ENCODE measurements around the gene PLCB4. TPM values are rescaled to one million over a fixed set of nuclear protein-coding genes. Genes with fewer than 3 reads are reported as not detected.
"Not testable (repeated sequence)": the region's sequence is repeated elsewhere in the genome, so short reads cannot be mapped to it uniquely, and the experiment has no call there.

The PLCB4 gene
- total and polyA plus RNA-seq, 2 donors = 11.5 to 32.1 TPM

GRCh38 chr20:9038791-9039535, 29.9 kb upstream of the PLCB4 start:
- 66% methylated on average over 6 of the region's 6 CpGs for whole genome bisulfite sequencing
- DNase-seq (ENCODE audit: extremely low spot score) = peak; percentile 15
- Histone ChIP-seq H3K36me3 (ENCODE audit: insufficient read depth) (no peaks in the 10 kb centered on the region), H3K4me3 (ENCODE audit: low read depth, low read length) (no peak overlapping the region), H3K27ac (ENCODE audit: low read depth) (no peak overlapping the region), H3K4me1 (ENCODE audit: insufficient read depth) (no peaks in the 10 kb centered on the region)

DNA sequence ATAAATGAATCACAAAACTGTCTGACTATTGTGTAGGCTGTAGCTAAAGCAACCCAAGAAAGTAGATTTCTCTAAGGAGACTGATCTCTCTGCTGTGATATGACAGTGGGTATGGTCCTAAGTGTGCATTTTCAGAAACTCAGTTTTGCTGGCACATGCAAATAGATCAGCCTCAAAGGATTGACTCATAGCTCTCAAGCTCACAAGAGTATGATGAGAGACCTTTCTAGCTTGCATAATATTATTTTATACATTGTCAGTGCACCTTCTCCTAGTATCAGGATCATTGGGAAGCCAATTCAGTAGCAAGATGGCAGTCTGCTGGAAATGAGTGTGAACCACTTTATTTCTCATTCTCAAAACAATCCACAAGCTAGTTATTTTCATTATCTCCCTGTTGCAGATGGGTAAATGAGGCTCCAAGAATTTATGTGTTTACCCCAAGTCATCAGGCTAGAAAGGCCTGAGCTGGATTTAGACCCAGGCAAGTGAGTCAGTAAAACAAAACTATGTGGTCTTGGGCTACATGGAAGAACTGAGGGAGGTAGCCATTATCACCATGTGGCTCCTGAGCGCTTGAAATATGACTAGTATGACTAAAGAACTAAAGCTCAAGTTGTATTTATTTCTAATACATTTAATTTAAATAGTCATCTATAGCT, 27.9 kb upstream of the PLCB4 start:
- 97% methylated on average over 1 of the region's 1 CpG for WGBS
- no peaks in the 10 kb centered on the region for H3K36me3 ChIP-seq (ENCODE audit: insufficient read depth)
- DNase-seq (ENCODE audit: extremely low spot score) = no peak
- no peaks in the 10 kb centered on the region for H3K4me1 ChIP-seq (ENCODE audit: insufficient read depth)
- no peak overlapping the region for H3K4me3 ChIP-seq (ENCODE audit: low read depth, low read length)
- H3K27ac ChIP-seq (ENCODE audit: low read depth) = no peak overlapping the region

DNA sequence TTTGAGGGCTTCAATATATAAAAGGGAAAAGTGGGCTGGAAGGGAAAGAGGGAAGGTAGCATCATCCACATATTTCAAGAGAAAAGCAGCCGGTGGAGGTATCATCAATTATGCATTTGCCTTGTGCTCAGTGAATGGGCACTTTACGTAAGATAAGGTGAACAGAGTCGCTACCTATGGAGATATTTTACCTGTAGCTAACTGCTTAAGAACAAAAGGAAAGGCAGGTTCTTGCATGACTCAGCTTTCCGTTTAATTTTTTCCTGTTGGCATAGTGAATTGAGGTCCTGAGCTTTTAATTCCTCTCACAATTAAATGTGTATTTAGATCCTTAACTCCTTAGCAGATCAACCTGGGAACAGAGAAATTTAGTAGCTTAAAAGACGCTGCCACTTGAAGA, 25.5 kb upstream of the PLCB4 start:
- no peak overlapping the region for H3K27ac ChIP-seq (ENCODE audit: low read depth)
- DNase-seq (ENCODE audit: extremely low spot score) = no peak
- 86% methylated on average over 5 of the region's 5 CpGs for WGBS

DNA sequence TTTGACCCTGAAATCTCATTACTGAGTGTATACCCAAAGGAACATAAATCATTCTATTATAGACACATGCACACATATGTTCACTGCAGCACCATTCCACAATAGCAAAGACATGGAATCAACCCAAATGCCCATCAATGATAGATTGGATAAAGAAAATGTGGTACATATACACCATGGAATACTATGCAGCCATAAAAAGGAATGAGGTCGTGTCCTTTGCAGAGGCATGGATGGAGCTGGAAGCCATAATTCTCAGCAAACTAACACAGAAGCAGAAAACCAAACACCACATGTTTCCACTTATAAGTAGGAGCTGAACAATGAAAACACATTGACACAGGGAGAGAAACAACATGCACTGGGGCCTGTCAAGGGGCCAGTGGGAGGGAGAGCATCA, 21.0 kb upstream of the PLCB4 start:
- H3K36me3 ChIP-seq (ENCODE audit: insufficient read depth); H3K4me3 ChIP-seq (ENCODE audit: low read depth, low read length); DNase-seq (ENCODE audit: extremely low spot score); H3K27ac ChIP-seq (ENCODE audit: low read depth); H3K4me1 ChIP-seq (ENCODE audit: insufficient read depth): not testable (repeated sequence)
- 86% methylated on average over 1 of the region's 1 CpG for WGBS

More for the DNA sequence above, 25.5 kb upstream of the PLCB4 start:
- H3K4me3 ChIP-seq (ENCODE audit: low read depth, low read length) = no peak overlapping the region
- no peaks in the 10 kb centered on the region for H3K36me3 ChIP-seq (ENCODE audit: insufficient read depth)
- no peaks in the 10 kb centered on the region for H3K4me1 ChIP-seq (ENCODE audit: insufficient read depth)

GRCh38 chr20:9051508-9051907, 17.4 kb upstream of the PLCB4 start:
- H3K36me3 ChIP-seq (ENCODE audit: insufficient read depth) = no peaks in the 10 kb centered on the region
- DNase-seq (ENCODE audit: extremely low spot score) = no peak
- H3K27ac ChIP-seq (ENCODE audit: low read depth) = no peak overlapping the region
- H3K4me1 ChIP-seq (ENCODE audit: insufficient read depth) = peaks cover 1% of the 10 kb centered on the region
- WGBS = 87% methylated on average over 2 of the region's 2 CpGs
- no peak overlapping the region for H3K4me3 ChIP-seq (ENCODE audit: low read depth, low read length)

- Histone ChIP-seq H3K36me3 (ENCODE audit: insufficient read depth) (no peaks in the 10 kb centered on the region), H3K4me1 (ENCODE audit: insufficient read depth) (peaks cover 1% of the 10 kb centered on the region), H3K4me3 (ENCODE audit: low read depth, low read length) (no peak overlapping the region), H3K27ac (ENCODE audit: low read depth) (no peak overlapping the region)
- 96% methylated on average over 3 of the region's 3 CpGs for WGBS
- DNase-seq (ENCODE audit: extremely low spot score) = no peak
Measured at GRCh38 chr20:9052136-9052535, 16.8 kb upstream of the PLCB4 start.

DNA sequence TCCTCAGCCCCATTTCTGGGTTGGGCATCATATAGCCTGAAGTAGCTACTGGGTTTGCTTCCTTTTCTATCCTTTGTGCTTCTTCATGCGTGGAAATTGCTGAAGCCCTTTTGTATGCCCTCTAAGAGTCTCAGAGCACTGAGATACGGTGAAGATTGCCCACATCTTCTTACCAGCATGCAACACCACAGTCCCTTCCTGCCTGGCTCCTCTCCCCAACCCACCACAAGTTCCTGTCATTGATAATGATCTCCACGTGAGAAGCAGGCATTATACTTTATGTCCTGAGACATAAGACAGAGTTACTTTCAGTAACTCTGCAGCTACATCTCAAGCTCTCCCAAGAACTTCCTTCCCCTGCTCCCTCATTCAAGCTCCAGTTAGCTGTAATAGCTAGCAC, 15.8 kb upstream of the PLCB4 start:
- Histone ChIP-seq H3K4me3 (ENCODE audit: low read depth, low read length) (no peak overlapping the region), H3K4me1 (ENCODE audit: insufficient read depth) (peaks cover 1% of the 10 kb centered on the region), H3K36me3 (ENCODE audit: insufficient read depth) (no peaks in the 10 kb centered on the region), H3K27ac (ENCODE audit: low read depth) (no peak overlapping the region)
- no peak for DNase-seq (ENCODE audit: extremely low spot score)
- WGBS = 76% methylated on average over 3 of the region's 3 CpGs

- Histone ChIP-seq H3K36me3 (ENCODE audit: insufficient read depth) (no peaks in the 10 kb centered on the region), H3K4me3 (ENCODE audit: low read depth, low read length) (no peak overlapping the region), H3K27ac (ENCODE audit: low read depth) (no peak overlapping the region), H3K4me1 (ENCODE audit: insufficient read depth) (peaks cover 1% of the 10 kb centered on the region)
- WGBS = 89% methylated on average over 3 of the region's 3 CpGs
- DNase-seq (ENCODE audit: extremely low spot score) = no peak
Measured at GRCh38 chr20:9054176-9054575, 14.7 kb upstream of the PLCB4 start.

DNA sequence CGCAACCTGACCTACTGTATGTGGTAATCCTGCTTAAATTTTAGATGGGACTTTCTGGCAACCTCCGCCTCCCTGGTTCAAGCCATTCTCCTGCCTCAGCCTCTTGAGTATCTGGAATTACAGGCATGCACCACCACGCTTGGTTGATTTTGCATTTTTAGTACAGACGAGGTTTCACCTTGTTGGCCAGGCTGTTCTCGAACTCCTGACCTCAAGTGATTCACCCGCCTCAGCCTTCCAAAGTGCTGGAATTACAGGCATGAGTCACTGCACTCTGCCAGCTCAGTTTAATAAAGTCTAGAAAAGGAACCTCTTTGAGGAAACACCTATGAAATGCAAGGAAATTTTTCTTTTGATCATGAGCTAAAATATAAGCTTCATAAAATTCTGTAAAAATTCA, 9.0 kb upstream of the PLCB4 start:
- WGBS = 90% methylated on average over 6 of the region's 6 CpGs
- H3K4me3 ChIP-seq (ENCODE audit: low read depth, low read length) = no peak overlapping the region
- no peaks in the 10 kb centered on the region for H3K4me1 ChIP-seq (ENCODE audit: insufficient read depth)
- DNase-seq (ENCODE audit: extremely low spot score) = no peak
- no peaks in the 10 kb centered on the region for H3K36me3 ChIP-seq (ENCODE audit: insufficient read depth)
- H3K27ac ChIP-seq (ENCODE audit: low read depth) = no peak overlapping the region

DNA sequence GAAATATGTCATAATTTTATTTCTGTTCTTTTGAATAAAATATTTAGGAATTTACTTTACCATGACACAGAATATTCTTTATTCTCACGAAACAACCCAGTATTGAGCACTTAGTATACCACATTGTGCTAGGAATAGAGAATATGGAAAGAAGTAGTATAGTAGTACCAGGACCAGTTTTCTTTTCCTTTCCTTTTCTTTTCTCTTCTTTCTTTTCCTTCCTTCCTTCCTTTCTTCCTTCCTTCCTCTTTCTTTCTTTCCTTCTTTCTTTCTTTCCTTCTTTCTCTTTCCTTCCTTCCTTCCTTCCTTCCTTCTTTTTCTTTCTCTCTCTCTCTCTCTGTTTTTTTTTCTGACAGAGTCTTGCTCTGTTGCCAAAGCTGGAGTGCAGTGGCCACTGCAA, 7.5 kb upstream of the PLCB4 start:
- Histone ChIP-seq H3K4me3 (ENCODE audit: low read depth, low read length) (no peak overlapping the region), H3K27ac (ENCODE audit: low read depth) (no peak overlapping the region), H3K4me1 (ENCODE audit: insufficient read depth) (no peaks in the 10 kb centered on the region), H3K36me3 (ENCODE audit: insufficient read depth) (no peaks in the 10 kb centered on the region)
- 92% methylated on average over 1 of the region's 1 CpG for WGBS
- no peak for DNase-seq (ENCODE audit: extremely low spot score)

- H3K4me3 ChIP-seq (ENCODE audit: low read depth, low read length) = no peak overlapping the region
- WGBS = 79% methylated on average over 2 of the region's 2 CpGs
- DNase-seq (ENCODE audit: extremely low spot score) = no peak
- H3K27ac ChIP-seq (ENCODE audit: low read depth) = no peak overlapping the region
- H3K4me1 ChIP-seq (ENCODE audit: insufficient read depth) = no peaks in the 10 kb centered on the region
- H3K36me3 ChIP-seq (ENCODE audit: insufficient read depth) = no peaks in the 10 kb centered on the region
Measured at GRCh38 chr20:9062066-9062465, 6.8 kb upstream of the PLCB4 start.

GRCh38 chr20:9066191-9066590, 2.7 kb upstream of the PLCB4 start:
- DNase-seq (ENCODE audit: extremely low spot score) = no peak
- 96% methylated on average over 3 of the region's 3 CpGs for WGBS
- no peak overlapping the region for H3K4me3 ChIP-seq (ENCODE audit: low read depth, low read length)
- no peak overlapping the region for H3K27ac ChIP-seq (ENCODE audit: low read depth)
- H3K4me1 ChIP-seq (ENCODE audit: insufficient read depth) = no peaks in the 10 kb centered on the region
- no peaks in the 10 kb centered on the region for H3K36me3 ChIP-seq (ENCODE audit: insufficient read depth)

DNA sequence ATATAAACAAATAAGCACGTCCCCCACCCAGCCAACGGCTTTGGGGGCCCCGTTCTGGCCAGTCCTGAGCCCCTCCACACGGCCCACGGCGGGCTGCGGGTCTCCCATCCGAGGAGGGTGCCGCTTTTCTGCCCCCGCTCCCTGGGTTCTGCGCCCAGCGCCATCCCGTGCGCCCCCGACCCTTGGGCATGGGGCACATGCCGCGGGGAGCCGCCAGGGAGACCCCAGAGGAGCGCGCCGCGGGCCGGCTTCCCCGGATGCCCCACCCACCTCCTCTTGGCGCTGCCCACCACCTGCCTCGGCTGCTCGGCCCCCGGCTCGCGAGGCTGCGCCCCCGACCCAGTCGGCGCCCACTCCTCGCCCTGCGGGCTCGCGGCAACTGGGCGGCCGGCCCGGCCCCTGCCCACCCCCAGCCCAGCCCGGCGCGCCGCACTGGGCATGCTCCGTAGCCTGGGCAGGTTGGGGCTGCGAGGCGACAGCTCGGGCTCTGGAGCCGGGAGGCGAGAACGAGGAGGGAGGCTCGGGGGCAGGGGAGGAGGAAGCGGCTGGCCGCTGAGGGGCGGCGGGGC, 570 bp upstream of the PLCB4 start:
- under 1% methylated on average over 57 of the region's 57 CpGs for WGBS
- Histone ChIP-seq H3K4me3 (ENCODE audit: low read depth, low read length) (peak overlapping the region; percentile 97), H3K27ac (ENCODE audit: low read depth) (peak overlapping the region; percentile 78), H3K36me3 (ENCODE audit: insufficient read depth) (no peaks in the 10 kb centered on the region), H3K4me1 (ENCODE audit: insufficient read depth) (no peaks in the 10 kb centered on the region)
- DNase-seq (ENCODE audit: extremely low spot score) = no peak

- no peaks in the 10 kb centered on the region for H3K4me1 ChIP-seq (ENCODE audit: insufficient read depth)
- H3K4me3 ChIP-seq (ENCODE audit: low read depth, low read length) = no peak overlapping the region
- DNase-seq (ENCODE audit: extremely low spot score) = no peak
- no peaks in the 10 kb centered on the region for H3K36me3 ChIP-seq (ENCODE audit: insufficient read depth)
- whole genome bisulfite sequencing = 83% methylated on average over 3 of the region's 3 CpGs
- H3K27ac ChIP-seq (ENCODE audit: low read depth) = no peak overlapping the region
Measured at GRCh38 chr20:9070304-9070703, 1.4 kb downstream of the PLCB4 start.
